CD4-positive, alpha-beta T cell treated with Interleukin-17A for 1 hour (primary cell): Measurements from ENCODE around the gene CEACAM19.
"Not testable (repeated sequence)": the region's sequence is repeated elsewhere in the genome, so short reads cannot be mapped to it uniquely, and the experiment has no call there.

Experiments
- DNase-seq: peaks from one replicate; pipeline ENCODE4 v3.0.0-alpha.2; 2020

Gene CEACAM19

DNA sequence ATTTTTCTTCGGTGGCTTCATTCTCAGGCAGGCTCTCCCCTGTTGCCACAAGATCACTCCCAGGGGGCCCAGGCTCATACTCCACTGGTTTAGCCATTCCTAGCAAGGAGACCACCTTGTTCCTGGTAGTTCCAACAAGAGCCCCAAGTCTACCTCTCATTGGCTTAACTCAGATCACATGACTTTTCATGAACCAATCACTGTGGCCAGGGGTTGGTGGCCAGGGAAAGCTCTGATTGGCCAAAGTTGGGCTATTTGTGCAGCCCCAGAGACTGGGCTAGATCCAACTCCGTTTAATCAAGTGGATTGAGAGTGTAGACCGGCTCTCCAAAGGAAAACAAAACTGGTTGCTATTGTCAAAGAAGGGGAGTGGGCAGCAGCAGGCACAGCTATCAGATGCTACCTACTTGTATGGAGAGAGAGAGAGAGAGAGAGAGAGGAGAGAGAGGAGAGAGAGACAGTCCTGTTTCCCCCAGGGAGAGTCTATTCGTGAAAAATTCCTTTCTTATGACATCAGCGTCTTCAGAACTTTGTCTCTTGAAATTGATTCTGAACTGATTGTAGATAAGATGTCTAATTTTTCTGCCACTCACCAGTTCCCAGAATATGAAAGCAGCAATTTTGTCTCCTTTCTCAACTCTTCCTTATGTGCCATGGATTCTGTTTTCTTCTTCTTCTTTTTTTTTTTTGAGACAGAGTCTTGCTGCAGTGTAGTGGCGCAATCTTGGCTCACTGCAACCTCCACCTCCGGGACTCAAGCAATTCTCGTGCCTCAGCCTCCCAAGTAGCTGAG lies 5.9 kb downstream of the CEACAM19 start:
- no peak for DNase-seq

DNA sequence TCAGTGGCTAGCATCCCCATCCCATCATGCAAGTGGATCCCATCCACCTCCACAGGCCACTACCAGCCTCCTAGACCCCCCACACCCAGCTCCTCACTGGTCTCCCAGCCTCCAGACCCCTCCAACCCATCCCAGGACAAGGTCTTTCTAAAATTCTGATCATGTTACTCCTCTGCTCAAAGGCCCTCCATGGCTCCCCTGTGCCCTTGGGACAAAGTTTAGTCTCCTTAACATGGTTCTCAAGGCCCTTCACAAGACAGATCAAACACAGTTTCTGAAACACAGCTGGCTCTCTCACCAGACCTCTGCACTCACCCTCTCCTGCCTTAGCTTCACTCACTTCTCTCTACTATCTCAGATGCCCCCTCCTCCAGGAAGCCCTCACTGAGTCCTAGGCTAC lies 9.3 kb downstream of the CEACAM19 start:
- no peak for DNase-seq

DNA sequence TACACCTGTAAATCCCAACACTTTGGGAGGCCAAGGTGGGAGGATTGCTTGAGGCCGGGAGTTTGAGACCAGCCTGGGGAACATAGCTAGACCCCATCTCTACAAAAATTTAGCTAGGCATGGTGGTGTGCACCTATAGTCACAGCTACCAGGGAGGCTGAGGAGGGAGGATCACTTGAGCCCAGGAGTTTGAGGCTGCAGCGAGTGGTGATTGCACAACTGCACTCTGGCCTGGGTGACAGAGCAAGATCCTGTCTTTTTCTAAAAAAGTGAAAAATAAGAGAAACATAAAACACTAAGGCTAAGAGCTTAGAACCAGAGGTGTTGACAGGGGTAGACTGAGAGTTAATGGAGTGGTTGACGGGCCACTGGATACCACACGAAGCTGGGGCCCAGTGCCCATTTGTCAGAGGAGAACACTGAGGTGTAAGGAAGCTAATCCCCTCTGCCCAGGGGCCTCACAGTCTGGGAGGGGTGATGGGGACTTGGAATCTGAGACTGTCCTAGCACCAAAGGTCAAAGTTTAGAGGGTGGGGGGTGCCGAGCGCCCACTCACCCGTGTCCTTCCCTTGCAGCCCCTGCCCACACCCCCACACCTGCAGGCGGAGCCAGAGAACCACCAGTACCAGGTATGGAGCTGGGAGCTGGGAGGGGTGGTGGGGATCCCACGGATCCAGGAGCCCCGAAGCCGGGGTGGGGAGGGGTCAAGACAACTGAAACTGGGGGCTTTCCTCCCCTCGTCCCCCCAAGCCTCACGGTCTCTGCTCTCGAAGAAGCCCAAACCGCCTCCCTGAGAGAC lies 10.9 kb downstream of the CEACAM19 start:
- no peak for DNase-seq

DNA sequence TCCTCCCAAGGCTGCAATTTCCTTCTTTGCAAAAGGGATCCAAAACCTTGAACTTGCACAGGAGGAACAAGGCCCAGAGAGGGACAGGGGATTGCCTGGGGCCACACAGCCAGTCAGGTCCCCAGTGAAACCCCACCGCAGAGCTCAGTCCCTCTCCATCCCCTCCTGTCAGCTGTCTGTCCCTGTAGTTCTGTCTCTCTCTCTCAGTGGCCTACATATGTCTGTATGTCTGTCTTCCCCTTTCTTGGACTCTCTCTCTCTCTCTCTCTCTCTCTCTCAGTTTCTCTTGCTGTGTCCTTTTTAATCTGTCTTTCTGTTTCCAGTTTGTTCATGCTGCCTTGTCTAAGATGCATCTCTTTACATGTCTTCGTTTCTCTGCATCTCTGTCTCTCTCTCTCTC lies 11.5 kb downstream of the CEACAM19 start:
- DNase-seq, result no peak

DNA sequence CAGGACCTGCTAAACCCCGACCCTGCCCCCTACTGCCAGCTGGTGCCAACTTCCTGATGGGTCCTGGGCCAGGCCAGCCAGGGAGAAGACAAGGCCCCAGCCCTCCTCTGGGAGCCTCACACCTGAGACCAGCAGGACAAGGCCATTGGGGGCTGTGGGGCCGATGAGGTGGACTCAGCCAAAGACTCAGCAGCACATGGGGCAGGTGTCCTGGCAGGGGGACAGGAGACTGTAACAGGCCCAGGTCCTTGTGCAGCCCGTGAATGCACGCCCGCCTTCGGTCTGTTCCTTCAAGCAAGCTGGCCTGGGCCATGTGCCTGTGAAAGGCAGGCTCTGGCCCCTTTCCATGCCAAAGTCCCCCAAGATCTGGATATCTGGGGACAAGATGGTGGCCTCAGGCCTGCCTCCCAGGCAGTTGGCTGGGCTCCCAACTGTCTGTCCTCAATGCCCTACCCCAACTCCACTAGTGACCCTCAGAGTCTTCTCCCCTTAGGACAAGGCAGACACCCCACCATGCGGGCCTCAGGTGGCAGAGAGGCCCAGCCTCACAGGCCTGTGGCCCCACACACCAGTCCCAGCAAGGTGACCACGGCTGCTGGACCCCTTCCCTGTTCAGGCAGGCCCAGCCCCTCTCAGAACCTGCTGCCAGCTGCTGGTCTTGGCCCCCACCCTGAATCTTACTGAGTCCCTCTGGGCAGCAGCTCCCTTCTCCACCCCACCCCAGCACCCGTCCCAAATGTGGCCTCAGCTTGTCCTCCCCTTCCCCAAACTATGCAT lies 12.3 kb downstream of the CEACAM19 start:
- no peak for DNase-seq

DNA sequence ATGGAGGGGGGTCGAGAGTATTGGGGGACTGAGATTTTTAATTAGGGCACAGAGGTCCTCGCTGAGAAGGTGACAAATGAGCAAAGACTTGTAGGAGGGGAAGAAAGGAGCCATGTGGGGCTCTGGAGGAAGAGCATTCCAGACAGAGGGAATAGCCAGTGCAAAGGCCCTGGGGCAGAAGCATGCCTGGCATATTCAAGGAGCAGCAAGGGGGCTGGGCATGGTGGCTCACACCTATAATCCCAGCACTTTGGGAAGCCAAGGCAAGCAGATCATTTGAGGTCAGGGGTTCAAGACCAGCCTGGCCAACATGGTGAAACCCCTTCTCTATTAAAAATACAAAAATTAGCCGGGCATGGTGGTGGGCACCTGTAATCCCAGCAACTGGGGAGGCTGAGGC lies 13.1 kb downstream of the CEACAM19 start:
- not testable (repeated sequence) for DNase-seq

DNA sequence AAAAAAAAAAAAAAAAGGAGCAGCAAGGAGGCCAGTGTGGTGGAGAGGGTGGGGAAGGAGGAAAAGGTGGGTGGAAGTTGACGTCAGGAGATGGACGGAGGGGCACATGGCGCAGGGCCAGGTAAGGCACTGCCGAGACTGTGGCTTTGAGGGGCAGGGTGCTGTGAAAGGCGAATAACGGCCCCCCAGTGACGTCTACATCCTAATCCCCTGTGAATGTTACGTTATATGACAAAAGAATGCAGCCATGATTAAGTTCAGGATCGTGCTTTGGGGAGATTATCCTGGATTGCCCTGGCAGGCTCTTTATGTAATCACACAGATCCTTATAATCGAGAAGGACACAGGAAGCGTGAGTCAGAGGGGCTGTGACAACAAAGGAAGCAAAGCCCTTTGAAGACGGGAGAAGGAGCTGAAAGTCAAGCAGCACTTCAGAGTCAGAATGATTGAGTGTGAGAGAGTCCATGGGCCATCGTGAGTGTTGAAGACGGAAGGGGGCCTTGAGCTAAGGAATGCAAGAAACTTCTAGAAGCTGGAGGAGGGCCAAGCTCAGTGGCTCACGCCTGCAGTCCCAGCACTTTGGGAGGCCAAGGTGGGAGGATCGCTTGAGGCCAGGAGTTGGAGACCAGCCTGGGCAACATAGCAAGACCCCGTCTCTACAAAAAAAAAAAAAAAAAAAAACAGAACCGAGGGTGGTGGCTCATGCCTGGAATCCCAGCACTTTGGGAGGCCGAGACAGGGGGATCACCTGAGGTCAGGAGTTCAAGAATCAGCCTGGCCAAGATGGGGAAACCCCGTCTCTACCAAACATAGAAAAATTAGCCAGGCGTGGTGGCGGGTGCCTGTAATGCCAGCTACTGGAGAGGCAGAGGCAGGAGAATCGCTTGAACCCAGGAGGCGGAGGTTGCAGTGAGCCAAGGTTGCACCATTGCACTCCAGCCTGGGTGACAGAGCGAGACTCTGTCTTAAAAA lies 13.9 kb downstream of the CEACAM19 start:
- DNase-seq, result no peak

DNA sequence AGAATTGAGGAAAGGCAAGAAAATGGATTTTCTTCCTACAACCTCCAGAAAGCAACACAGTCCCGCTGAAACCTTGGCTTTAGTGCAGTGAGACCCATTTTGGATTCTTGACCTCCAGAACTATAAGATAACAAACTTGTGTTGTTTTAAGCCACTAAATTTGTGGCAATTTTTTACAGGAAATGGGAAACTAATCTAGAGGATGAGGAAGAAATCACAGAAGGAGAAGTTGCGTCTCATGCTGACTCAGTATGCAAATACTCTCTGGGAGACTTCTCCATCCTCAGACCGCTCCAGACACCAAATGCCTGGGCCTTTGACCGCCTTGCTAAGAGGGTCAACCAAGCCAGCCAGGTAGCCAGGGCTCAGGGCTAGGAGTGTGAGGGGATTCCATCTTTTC lies 14.6 kb downstream of the CEACAM19 start:
- DNase-seq, result no peak

DNA sequence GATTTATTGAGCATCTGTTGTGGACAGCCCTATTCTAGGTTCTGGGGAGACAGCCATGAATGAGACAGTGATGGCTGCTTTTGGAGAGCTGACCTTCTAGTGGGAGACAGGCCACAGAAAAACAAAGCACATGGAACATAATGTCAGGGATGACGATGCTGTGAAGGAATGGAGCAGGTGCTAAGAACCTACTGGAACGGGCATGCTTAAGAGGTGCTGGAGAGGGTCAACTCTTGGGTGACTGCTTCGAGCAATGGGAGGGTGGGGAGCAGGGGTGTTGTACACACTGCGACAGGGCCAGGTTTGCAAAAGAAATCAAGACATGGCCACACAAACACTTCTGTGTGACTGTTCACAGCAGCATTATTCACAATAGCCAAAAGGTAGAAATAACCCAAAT lies 15.6 kb downstream of the CEACAM19 start:
- no peak for DNase-seq

DNA sequence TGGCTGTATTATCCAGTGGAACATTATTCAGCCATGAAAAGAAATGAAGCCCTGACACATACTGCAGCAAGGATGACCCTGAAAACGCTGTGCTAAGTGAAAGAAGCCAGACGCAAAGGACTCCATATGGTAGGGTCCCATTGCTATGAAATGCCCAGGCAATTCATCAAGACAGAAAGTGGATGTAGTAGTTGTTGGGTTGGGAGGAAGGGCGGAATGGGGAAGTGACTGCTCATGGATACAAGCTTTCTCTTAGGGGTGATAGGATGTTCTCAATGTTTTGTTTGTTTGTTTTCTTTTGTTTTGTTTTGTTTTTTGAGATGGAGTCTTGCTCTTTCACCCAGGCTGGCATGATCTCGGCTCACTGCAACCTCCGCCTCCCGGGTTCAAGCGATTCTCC lies 16.6 kb downstream of the CEACAM19 start:
- no peak for DNase-seq

DNA sequence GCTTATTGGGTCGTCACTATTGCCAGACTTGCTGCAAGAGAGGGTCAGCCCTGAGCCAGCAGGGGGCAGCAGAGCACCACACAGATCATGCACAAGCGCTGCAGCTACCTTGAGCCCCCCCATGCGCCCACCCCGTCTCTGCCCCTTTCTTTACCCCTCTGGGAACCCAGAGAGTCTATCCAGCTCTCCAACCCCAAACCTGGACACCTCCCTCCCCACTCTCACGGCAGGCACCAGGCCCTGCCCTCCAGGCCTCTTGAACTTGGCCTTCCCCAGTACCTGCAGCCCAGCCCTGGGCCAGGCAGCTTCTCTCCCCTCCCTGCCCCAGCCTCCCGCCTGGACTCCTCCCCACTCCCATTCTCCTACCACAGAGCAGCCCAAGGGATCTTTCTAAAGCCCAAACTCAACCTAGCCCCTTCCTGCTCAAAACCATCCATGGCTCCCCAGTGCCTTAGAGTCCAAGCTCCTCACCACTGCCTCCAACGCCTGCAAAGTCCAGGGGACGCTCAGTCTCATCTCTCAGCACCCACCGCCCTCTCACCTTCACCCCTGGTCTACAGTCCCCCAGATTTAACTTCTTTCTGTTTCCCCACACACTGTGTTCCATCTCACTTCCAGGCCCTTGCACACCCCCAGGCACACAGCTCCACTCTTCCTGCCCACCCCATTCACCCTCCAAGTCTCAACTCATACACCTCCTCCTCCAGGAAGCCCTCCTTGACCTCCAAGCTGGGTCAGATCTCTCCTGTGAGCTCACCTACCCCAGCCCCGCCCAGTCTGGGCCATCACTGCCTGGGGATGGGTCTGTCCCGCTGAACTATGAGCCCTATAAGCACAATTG lies 18.2 kb downstream of the CEACAM19 start:
- DNase-seq, result peak; percentile 74

DNA sequence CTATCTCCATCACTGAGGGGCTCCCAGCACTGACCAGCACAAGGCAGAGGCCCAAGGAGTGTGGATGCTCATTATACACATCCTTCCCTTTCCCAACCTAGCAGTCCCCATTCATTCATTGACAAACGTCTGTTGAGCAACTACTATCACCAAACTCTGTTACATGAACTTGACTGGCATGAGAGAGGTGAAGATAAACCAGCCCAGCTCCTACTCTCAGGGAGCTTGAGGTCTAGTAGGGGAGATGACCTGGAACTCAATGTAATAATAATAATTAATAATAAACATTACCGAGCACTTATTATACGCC lies 18.8 kb downstream of the CEACAM19 start:
- no peak for DNase-seq

DNA sequence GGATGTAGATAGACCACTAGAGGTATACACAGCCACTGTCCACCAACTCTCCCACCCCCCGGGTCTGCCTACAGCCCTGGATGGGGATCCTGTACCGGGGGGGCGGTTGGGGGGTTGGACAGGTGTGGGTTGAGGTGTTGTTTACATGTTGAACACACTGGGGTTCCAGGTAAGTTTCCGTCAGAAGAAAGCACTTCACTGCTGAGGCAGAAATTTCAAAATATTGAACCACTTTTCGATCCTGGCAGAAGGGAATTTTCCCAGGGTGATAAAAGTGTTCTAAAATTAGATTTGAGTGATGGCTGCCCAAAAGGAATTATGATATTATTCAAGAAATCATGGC lies 21.1 kb downstream of the CEACAM19 start:
- DNase-seq, result no peak

DNA sequence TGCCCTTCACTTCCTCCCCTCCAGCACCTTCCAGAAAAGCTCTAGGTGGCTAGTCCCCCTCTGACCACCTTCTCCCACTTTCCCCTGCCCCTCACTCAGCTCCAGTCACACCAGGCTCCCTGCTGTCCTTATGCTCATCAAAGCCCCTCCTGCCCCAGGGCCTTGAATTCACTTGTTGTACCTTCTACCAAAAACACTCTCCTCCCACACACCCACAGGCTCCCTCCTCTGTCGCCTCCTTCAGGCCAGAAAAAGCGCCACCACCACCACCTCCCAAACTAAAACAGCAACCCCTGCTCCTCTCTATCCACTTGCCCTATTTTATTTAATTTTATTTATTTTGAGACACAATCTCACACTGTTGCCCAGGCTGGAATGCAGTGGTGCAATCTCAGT lies 22.9 kb downstream of the CEACAM19 start:
- peak; percentile 31 for DNase-seq

DNA sequence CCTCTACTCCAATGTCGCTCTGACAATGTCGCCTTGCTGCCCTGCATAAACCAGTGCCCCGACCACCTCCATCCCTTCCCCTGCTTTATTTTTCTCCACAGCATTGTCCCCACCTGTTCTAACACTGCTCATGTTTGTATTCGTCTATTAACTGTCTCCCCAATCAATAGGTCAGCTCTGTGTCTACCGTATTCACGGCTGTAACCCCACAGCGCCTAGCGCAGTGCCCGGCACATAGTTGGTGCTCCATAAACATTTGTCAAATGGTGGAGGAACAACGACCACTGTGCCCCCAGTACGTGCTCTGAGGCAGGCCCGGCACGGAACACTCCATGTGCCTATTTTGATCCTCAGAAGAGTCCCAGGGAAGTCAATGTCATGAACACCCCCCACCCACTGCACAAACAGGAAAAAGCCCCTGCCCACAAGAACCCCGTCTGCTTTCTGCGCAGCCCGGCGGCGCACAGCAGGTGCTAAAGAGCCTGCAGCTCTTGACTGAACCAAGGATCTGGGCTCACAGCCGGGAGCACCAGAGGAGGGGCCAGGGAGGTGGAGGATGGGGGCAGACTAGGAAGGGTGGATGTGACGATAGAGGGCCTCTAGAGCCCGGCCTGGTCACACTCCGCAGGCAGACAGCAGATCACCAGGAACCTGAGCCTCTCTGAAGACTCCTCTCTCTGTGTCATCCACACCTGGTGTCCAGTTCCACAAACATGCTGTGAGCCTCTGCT lies 25.8 kb downstream of the CEACAM19 start:
- DNase-seq, result no peak

DNA sequence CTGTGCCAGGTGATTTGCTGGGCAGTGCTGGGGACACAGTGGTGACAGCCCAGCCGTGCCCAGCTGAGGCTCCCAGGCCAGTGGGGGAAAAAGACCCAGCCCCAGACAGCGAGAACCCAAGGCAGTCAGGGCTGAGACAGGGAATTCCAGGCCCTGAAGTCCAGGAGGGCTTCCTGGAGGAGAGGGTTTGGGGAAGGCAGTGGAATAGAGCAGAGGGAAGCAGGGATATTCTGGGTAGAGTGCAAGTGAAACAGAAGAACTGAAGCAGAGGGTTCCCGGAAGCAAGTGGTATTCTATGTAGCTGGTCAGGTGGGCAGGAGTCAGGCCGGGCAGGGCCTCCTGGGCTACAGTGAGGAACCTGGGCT lies 26.4 kb downstream of the CEACAM19 start:
- DNase-seq, result no peak

DNA sequence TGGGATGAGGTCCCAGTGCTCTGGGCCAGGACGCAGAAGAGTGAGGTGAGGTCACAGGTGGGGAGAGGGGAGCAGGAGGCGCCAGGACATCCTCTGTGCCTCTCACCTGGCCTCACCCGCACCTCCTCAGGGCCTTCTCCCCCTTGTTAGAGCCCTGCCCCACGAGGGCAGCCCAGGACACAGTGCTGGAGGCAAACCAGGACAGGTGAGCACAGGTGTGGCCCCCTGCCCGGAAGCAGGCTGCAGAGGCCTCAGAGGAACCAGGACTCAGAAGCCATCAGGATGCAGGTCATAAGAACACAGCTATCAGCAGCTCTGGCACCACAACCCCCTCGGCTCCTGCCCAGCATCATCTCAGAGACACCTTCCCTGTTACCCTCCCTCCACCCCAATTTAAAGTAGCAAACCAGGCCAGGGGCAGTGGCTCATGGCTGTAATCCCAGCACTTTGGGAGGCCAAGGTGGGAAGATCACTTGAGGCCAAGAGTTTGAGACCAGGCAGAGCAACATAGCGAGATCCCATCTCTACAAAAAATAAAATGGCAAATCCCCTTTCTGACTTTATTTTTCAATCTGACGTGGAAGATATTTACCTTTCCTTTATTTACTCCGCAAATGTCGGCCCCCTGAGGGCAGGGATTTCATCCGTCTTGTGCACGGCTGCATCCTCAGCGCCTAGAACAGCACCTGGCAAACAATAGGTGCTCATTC lies 27.4 kb downstream of the CEACAM19 start, which contains the start of gene CEACAM16:
Gene CEACAM16 (plus strand): TSS at position 660 of the 710 bp plus-strand sequence. CDS start 2,306 bp downstream, outside the sequence.
- DNase-seq, result no peak

DNA sequence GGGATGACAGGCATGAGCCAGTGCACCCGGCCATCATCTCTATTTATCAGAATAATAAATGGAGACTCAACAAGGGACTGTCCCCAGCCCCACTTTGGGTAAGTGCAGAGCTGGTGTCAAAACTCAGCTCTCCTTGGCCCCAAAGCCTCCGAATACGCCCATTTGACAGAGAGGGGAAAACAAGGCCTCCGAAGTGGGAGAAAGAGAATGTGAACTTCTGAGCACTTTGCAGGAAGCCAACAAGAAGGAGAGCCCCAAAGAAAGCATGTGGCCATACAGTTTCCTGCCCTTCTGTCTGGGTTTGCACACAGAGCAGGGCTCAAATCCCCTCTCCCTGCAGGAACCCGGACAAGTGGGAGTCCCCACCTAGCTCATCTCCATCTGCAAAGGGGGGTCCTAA lies 29.3 kb downstream of the CEACAM19 start:
- DNase-seq, result no peak

DNA sequence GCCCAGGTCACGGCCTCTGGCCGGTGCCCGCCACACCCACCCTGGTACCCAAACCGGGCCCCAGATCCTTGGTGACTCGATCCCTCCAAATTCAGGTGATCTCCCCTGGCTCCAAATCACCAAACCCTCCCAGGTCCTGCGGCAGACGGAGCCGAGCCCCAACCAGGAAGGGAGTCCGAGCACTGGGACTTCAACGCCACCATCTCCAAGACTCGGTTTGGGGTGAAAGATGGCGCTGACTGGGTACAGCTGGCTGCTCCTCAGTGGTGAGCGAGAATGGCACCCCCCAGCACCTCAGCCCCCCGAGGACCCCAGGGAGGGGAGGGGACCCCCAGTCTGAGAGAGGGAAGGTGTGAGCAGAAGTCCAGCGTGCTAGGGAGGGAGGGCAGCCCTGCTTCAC lies 29.9 kb downstream of the CEACAM19 start:
- DNase-seq, result no peak

DNA sequence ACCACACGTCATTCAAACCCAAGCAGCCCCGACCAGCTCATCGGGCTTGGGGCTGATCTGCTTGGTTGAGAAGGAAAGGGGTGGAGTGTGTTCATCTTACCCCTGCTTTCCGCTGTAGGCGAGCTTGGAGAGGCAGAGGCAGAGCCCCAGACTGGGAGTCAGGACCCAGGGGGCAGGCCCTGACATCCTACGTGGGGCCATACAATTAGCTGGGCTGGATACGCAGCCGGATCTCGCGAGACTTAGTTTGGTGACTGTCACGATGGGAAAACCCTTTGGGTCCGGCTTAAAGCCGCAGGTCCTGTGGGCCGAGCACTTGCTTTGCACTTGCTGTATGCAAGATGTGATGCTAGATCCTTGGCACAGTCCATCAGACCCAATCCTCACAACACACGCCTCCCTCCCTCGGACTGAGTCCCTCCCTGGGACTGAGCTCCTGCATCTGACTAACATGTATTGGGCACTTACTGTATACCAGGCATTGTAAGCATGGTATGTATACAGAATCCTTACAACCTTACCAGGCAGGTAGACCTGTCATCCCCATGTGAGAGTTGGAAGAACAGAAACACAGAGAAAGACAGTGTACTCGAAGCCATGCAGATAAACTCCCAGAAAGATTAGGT lies 31.4 kb downstream of the CEACAM19 start:
- no peak for DNase-seq
